ENCODE results near the gene ZNF662.

DNA sequence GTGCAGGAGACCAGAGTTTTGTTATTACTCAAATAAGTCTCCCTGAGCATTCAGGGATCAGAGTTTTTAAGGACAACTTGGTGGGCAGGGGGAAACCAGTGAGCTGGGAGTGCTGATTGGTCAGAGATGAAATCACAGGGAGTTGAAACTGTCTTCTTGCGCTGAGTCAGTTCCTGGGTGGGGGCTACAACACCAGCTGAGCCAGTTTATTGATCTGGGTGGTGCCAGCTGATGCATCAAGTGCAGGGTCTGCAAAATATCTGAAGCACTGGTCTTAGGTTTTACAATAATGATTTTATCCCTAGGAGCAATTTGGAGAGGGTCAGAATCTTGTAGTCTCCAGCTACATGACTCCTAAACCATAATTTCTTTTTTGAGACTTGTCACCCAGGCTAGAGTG lies 13.8 kb upstream of the ZNF662 start:
- TF ChIP-seq, protein P1, sequence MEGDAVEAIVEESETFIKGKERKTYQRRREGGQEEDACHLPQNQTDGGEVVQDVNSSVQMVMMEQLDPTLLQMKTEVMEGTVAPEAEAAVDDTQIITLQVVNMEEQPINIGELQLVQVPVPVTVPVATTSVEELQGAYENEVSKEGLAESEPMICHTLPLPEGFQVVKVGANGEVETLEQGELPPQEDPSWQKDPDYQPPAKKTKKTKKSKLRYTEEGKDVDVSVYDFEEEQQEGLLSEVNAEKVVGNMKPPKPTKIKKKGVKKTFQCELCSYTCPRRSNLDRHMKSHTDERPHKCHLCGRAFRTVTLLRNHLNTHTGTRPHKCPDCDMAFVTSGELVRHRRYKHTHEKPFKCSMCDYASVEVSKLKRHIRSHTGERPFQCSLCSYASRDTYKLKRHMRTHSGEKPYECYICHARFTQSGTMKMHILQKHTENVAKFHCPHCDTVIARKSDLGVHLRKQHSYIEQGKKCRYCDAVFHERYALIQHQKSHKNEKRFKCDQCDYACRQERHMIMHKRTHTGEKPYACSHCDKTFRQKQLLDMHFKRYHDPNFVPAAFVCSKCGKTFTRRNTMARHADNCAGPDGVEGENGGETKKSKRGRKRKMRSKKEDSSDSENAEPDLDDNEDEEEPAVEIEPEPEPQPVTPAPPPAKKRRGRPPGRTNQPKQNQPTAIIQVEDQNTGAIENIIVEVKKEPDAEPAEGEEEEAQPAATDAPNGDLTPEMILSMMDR (IDR thresholded peaks at IDR 0.05), result no peak
- no peak for TF ChIP-seq POLR2A (IDR thresholded peaks at IDR 0.05)

Measured in right lobe of liver (tissue), 4 donors.